SK-N-SH treated with all-trans-retinoic acid at 6 μM for 48 hours (cell line): ENCODE results near the gene SPINK5.

Experiments used
- ATAC-seq: fragments of 200-7000 bp; cut with Tn5 transposase; 3 replicates; pipeline ENCODE4 v1.9.1; 2020; ENCODE audit warnings: mild to moderate bottlenecking, moderate library complexity
- ARNTL ChIP-seq: fragments of 450-650 bp; formaldehyde crosslinking; IDR thresholded peaks from 2 replicates; pipeline ENCODE4 v1.5.0; 2020; ENCODE audit warnings: low read depth, mild to moderate bottlenecking, moderate library complexity, borderline replicate concordance
- BACH2 ChIP-seq: fragments of 250-450 bp; sonication (Bioruptor Pico); IDR thresholded peaks from 2 replicates; pipeline ENCODE4 v1.9.0; 2021; ENCODE audit warnings: mild to moderate bottlenecking, borderline replicate concordance
- CREB5 ChIP-seq: fragments of 250-450 bp; sonication (Bioruptor Pico); IDR thresholded peaks from 2 replicates; pipeline ENCODE4 v1.5.1; 2020; ENCODE audit warnings: low read depth, mild to moderate bottlenecking, moderate library complexity
- CSDC2 ChIP-seq: fragments of 250-450 bp; sonication (Bioruptor Pico); IDR thresholded peaks from 2 replicates; pipeline ENCODE4 v1.5.0; 2020; ENCODE audit warnings: mild to moderate bottlenecking, moderate library complexity
- ESRRG ChIP-seq: fragments of 250-450 bp; sonication (Bioruptor Pico); IDR thresholded peaks from 2 replicates; pipeline ENCODE4 v1.6.1; 2021; ENCODE audit warnings: mild to moderate bottlenecking
- GLIS3 ChIP-seq: fragments of 250-450 bp; sonication (Bioruptor Pico); IDR thresholded peaks from 2 replicates; pipeline ENCODE4 v1.5.0; 2020; ENCODE audit warnings: mild to moderate bottlenecking, moderate library complexity
- ISL1 ChIP-seq: fragments of 250-450 bp; sonication (Bioruptor Pico); IDR thresholded peaks from 2 replicates; pipeline ENCODE4 v2.1.2; 2022; ENCODE audit warnings: mild to moderate bottlenecking, moderate library complexity
- OSR1 ChIP-seq: fragments of 250-450 bp; sonication (Bioruptor Pico); IDR thresholded peaks from 2 replicates; pipeline ENCODE4 v1.8.0; 2022; ENCODE audit warnings: moderate library complexity, mild to moderate bottlenecking, inconsistent platforms
- POU6F1 ChIP-seq: fragments of 250-450 bp; sonication (Bioruptor Pico); IDR thresholded peaks from 2 replicates; pipeline ENCODE4 v1.8.0; 2021; ENCODE audit warnings: low read depth, mild to moderate bottlenecking, moderate library complexity, borderline replicate concordance
- PPARA ChIP-seq: fragments of 250-450 bp; sonication (Bioruptor Pico); IDR thresholded peaks from 2 replicates; pipeline ENCODE4 v1.5.0; 2020; ENCODE audit warnings: mild to moderate bottlenecking, borderline replicate concordance
- RARB ChIP-seq: fragments of 250-450 bp; sonication (Bioruptor Pico); IDR thresholded peaks from 2 replicates; pipeline ENCODE4 v1.8.0; 2021; ENCODE audit warnings: mild to moderate bottlenecking, moderate library complexity
- SNAI2 ChIP-seq: fragments of 250-450 bp; sonication (Bioruptor Pico); IDR thresholded peaks from 2 replicates; pipeline ENCODE4 v1.5.0; 2020; ENCODE audit warnings: mild to moderate bottlenecking, moderate library complexity
- TCF4 ChIP-seq: fragments of 250-450 bp; sonication (Bioruptor Pico); IDR thresholded peaks from 2 replicates; pipeline ENCODE4 v1.8.0; 2021; ENCODE audit warnings: mild to moderate bottlenecking, moderate library complexity, borderline replicate concordance
- TOX ChIP-seq: fragments of 250-450 bp; sonication (Bioruptor Pico); IDR thresholded peaks from 2 replicates; pipeline ENCODE4 v1.8.0; 2021; ENCODE audit warnings: mild to moderate bottlenecking, moderate library complexity, borderline replicate concordance
- TSHZ2 ChIP-seq: fragments of 250-450 bp; sonication (Bioruptor Pico); IDR thresholded peaks from 2 replicates; pipeline ENCODE4 v1.5.0; 2020; ENCODE audit warnings: mild to moderate bottlenecking, moderate library complexity
- ZC3H10 ChIP-seq: fragments of 250-450 bp; sonication (Bioruptor Pico); IDR thresholded peaks from 2 replicates; pipeline ENCODE4 v1.5.1; 2021; ENCODE audit warnings: mild to moderate bottlenecking, moderate library complexity
- ZFP3 ChIP-seq: fragments of 250-450 bp; sonication (Bioruptor Pico); IDR thresholded peaks from 2 replicates; pipeline ENCODE4 v1.5.0; 2020; ENCODE audit warnings: mild to moderate bottlenecking, moderate library complexity
- ZFP30 ChIP-seq: fragments of 450-650 bp; formaldehyde crosslinking; IDR thresholded peaks from 2 replicates; pipeline ENCODE4 v1.5.0; 2022; ENCODE audit warnings: mild to moderate bottlenecking, moderate library complexity
- ZNF565 ChIP-seq: fragments of 450-650 bp; formaldehyde crosslinking; conservative IDR thresholded peaks from 2 replicates; pipeline ENCODE4 v1.5.0; 2020; ENCODE audit warnings: low read depth, mild to moderate bottlenecking, moderate library complexity
- ZNF70 ChIP-seq: fragments of 450-650 bp; formaldehyde crosslinking; IDR thresholded peaks from 2 replicates; pipeline ENCODE4 v1.5.0; 2020; ENCODE audit warnings: mild to moderate bottlenecking, moderate library complexity
- ZNF8 ChIP-seq: fragments of 450-650 bp; formaldehyde crosslinking; IDR thresholded peaks from 2 replicates; pipeline ENCODE4 v1.5.0; 2020; ENCODE audit warnings: mild to moderate bottlenecking, moderate library complexity
- TF ChIP-seq, protein P1 (sequence below): fragments of 250-450 bp; sonication (Bioruptor Pico); IDR thresholded peaks from 2 replicates; pipeline ENCODE4 v1.8.0; 2020; ENCODE audit warnings: mild to moderate bottlenecking, moderate library complexity, borderline replicate concordance
- TF ChIP-seq, protein P2 (sequence below): fragments of 250-450 bp; sonication (Bioruptor Pico); IDR thresholded peaks from 2 replicates; pipeline ENCODE4 v1.5.1; 2021; ENCODE audit warnings: mild to moderate bottlenecking, moderate library complexity

SPINK5 gene

DNA sequence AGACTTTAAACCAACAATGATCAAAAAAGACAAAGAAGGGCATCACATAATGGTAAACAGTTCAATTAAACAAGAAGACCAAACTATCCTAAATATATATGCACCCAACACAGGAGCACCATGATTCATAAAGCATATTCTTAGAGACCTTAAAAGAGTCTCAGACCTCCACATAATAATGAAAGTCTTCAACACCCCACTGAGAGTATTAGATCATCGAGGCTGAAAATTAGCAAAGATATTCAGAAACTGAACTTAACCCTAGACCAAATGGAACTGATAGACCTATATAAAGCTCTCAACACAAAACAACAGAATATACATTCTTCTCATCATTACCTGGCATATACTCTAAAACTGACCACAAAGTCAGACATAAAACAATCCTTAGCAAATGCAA is 92.8 kb downstream of the SPINK5 start:
- TF ChIP-seq ZNF70 (CRISPR knock-in tag) (no peak), TSHZ2 (CRISPR knock-in tag) (no peak), ESRRG (CRISPR knock-in tag) (no peak), TOX (no peak), RARB (CRISPR knock-in tag) (no peak), ARNTL (CRISPR knock-in tag) (no peak), GLIS3 (CRISPR knock-in tag) (no peak), TCF4 (CRISPR knock-in tag) (no peak), ZFP30 (no peak), ZNF8 (CRISPR knock-in tag) (no peak), CREB5 (CRISPR knock-in tag) (no peak), PPARA (CRISPR knock-in tag) (no peak), BACH2 (CRISPR knock-in tag) (no peak)
- TF ChIP-seq, protein P1, sequence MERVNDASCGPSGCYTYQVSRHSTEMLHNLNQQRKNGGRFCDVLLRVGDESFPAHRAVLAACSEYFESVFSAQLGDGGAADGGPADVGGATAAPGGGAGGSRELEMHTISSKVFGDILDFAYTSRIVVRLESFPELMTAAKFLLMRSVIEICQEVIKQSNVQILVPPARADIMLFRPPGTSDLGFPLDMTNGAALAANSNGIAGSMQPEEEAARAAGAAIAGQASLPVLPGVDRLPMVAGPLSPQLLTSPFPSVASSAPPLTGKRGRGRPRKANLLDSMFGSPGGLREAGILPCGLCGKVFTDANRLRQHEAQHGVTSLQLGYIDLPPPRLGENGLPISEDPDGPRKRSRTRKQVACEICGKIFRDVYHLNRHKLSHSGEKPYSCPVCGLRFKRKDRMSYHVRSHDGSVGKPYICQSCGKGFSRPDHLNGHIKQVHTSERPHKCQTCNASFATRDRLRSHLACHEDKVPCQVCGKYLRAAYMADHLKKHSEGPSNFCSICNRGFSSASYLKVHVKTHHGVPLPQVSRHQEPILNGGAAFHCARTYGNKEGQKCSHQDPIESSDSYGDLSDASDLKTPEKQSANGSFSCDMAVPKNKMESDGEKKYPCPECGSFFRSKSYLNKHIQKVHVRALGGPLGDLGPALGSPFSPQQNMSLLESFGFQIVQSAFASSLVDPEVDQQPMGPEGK (CRISPR knock-in tag), result no peak
- no peak for ATAC-seq

GRCh38 chr5:148162038-148162437 is 98.3 kb downstream of the SPINK5 start:
- TF ChIP-seq ESRRG (CRISPR knock-in tag), result no peak
- no peak for TF ChIP-seq CREB5 (CRISPR knock-in tag)
- TF ChIP-seq ISL1, result no peak
- no peak for TF ChIP-seq ZC3H10 (CRISPR knock-in tag)
- no peak for TF ChIP-seq TCF4 (CRISPR knock-in tag)
- TF ChIP-seq GLIS3 (CRISPR knock-in tag), result no peak
- no peak for TF ChIP-seq ZNF565 (CRISPR knock-in tag)
- TF ChIP-seq ZNF70 (CRISPR knock-in tag), result no peak
- TF ChIP-seq RARB (CRISPR knock-in tag), result no peak
- no peak for TF ChIP-seq ZFP3 (CRISPR knock-in tag)
- no peak for TF ChIP-seq ZNF8 (CRISPR knock-in tag)
- TF ChIP-seq TSHZ2 (CRISPR knock-in tag), result no peak
- TF ChIP-seq, protein P2, sequence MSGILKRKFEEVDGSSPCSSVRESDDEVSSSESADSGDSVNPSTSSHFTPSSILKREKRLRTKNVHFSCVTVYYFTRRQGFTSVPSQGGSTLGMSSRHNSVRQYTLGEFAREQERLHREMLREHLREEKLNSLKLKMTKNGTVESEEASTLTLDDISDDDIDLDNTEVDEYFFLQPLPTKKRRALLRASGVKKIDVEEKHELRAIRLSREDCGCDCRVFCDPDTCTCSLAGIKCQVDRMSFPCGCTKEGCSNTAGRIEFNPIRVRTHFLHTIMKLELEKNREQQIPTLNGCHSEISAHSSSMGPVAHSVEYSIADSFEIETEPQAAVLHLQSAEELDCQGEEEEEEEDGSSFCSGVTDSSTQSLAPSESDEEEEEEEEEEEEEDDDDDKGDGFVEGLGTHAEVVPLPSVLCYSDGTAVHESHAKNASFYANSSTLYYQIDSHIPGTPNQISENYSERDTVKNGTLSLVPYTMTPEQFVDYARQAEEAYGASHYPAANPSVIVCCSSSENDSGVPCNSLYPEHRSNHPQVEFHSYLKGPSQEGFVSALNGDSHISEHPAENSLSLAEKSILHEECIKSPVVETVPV (CRISPR knock-in tag), result no peak
- no peak for TF ChIP-seq TOX
- no peak for TF ChIP-seq SNAI2 (CRISPR knock-in tag)
- TF ChIP-seq CSDC2 (CRISPR knock-in tag), result no peak
- no peak for TF ChIP-seq POU6F1 (CRISPR knock-in tag)
- TF ChIP-seq PPARA (CRISPR knock-in tag), result no peak
- TF ChIP-seq BACH2 (CRISPR knock-in tag), result no peak
- TF ChIP-seq OSR1 (CRISPR knock-in tag), result no peak
- no peak for ATAC-seq
